ENCODE measurements around the gene GRM8. TPM values are rescaled to one million over a fixed set of nuclear protein-coding genes. Genes with fewer than 3 reads are reported as not detected.

GRM8 gene
- total and polyA plus RNA-seq, 4 donors: 0.28 to 4.9 (median 2.8) TPM

GRCh38 chr7:127017196-127017595 lies 235.5 kb downstream of the GRM8 start:
- 82% methylated on average over 2 of the region's 2 CpGs for WGBS
- Histone ChIP-seq H3K9me3 (ENCODE audit: control insufficient read depth in 4 of 4, low read length in 3 of 4) (no peaks in the 10 kb centered on the region), H3K4me3 (ENCODE audit: low read depth in 1 of 3, low read length in 3 of 3) (no peak overlapping the region), H3K27me3 (ENCODE audit: control insufficient read depth in 4 of 4, insufficient read depth in 4 of 4, low read length in 3 of 4) (no peaks in the 10 kb centered on the region), H3K36me3 (ENCODE audit: control insufficient read depth in 4 of 4, insufficient read depth in 3 of 4, low read depth in 1 of 4, low read length in 3 of 4) (no peaks in the 10 kb centered on the region), H3K4me1 (ENCODE audit: control insufficient read depth in 4 of 4, insufficient read depth in 4 of 4, low read length in 3 of 4) (no peaks in the 10 kb centered on the region), H3K27ac (ENCODE audit: low read depth in 1 of 2, low read length in 2 of 2) (no peak overlapping the region), H3K9ac (ENCODE audit: low read depth in 1 of 2, low read length in 2 of 2) (no peak overlapping the region)
- no peak for DNase-seq (ENCODE audit: low spot score)
- no peak for TF ChIP-seq FOXA2 (IDR thresholded peaks at IDR 0.05)
- TF ChIP-seq GABPA (IDR thresholded peaks at IDR 0.05 in 1 of 2, conservative IDR thresholded peaks at IDR 0.05 in 1 of 2): no peak
- no peak for TF ChIP-seq RXRA (IDR thresholded peaks at IDR 0.05)
- TF ChIP-seq RAD21 (IDR thresholded peaks at IDR 0.05): no peak
- TF ChIP-seq YY1 (IDR thresholded peaks at IDR 0.05): no peak
- no peak for TF ChIP-seq CTCF (IDR thresholded peaks at IDR 0.05; ENCODE audit: low read depth, low read length, missing input control)
- TF ChIP-seq ZBTB33 (IDR thresholded peaks at IDR 0.05): no peak
- no peak for TF ChIP-seq MAX (IDR thresholded peaks at IDR 0.05)
- no peak for TF ChIP-seq HNF4A (conservative IDR thresholded peaks at IDR 0.05)
- TF ChIP-seq ATF3 (IDR thresholded peaks at IDR 0.05): no peak
- no peak for TF ChIP-seq REST (IDR thresholded peaks at IDR 0.05)

GRCh38 chr7:127000725-127001124 lies 252.0 kb downstream of the GRM8 start:
- WGBS: 93% methylated on average over 3 of the region's 3 CpGs
- no peak for DNase-seq (ENCODE audit: low spot score)
- H3K27ac ChIP-seq (ENCODE audit: low read depth in 1 of 2, low read length in 2 of 2): no peak overlapping the region
- TF ChIP-seq TAF1 (conservative IDR thresholded peaks at IDR 0.05): no peak
- H3K4me3 ChIP-seq (ENCODE audit: low read depth in 1 of 3, low read length in 3 of 3): no peak overlapping the region
- no peak overlapping the region for H3K9ac ChIP-seq (ENCODE audit: low read depth in 1 of 2, low read length in 2 of 2)
- H3K4me1 ChIP-seq (ENCODE audit: control insufficient read depth in 4 of 4, insufficient read depth in 4 of 4, low read length in 3 of 4): no peaks in the 10 kb centered on the region
- no peaks in the 10 kb centered on the region for H3K9me3 ChIP-seq (ENCODE audit: control insufficient read depth in 4 of 4, low read length in 3 of 4)
- H3K36me3 ChIP-seq (ENCODE audit: control insufficient read depth in 4 of 4, insufficient read depth in 3 of 4, low read depth in 1 of 4, low read length in 3 of 4): no peaks in the 10 kb centered on the region
- H3K27me3 ChIP-seq (ENCODE audit: control insufficient read depth in 4 of 4, insufficient read depth in 4 of 4, low read length in 3 of 4): no peaks in the 10 kb centered on the region
